Activated B cell treated with CpG ODN at 0.5 μM for 24 hours (primary cell): ENCODE measurements around the gene GAL. TPM values are rescaled to one million over a fixed set of nuclear protein-coding genes. Genes with fewer than 3 reads are reported as not detected.

Experiments
- ATAC-seq: fragments of 200-7000 bp; cut with Tn5 transposase; one replicate; pipeline ENCODE4 v1.10.0; 2021; ENCODE audit warnings: low read depth, mild to moderate bottlenecking, moderate library complexity
- CTCF ChIA-PET: fragments of 350-600 bp; sonication (Branson Sonifier 250); formaldehyde crosslinking; loops from one replicate; lab custom pipeline; 2021; ENCODE audit warnings: antibody characterized with exemption; lab: Charles Lee
- POLR2A ChIA-PET: fragments of 350-600 bp; sonication (Branson Sonifier 250); formaldehyde crosslinking; loops from one replicate; lab custom pipeline; 2021; ENCODE audit warnings: antibody characterized with exemption; lab: Charles Lee
- DNase-seq: peaks from one replicate; pipeline ENCODE4 v3.0.0; 2022
- H3K27ac Mint-ChIP-seq: one replicate; pipeline ENCODE4 v1.8.0; 2020; ENCODE audit warnings: mixed read lengths
- H3K27me3 Mint-ChIP-seq: one replicate; pipeline ENCODE4 v1.8.0; 2021; ENCODE audit warnings: mixed read lengths
- H3K36me3 Mint-ChIP-seq: one replicate; pipeline ENCODE4 v1.8.0; 2021; ENCODE audit warnings: low read depth, mixed read lengths
- H3K4me1 Mint-ChIP-seq: one replicate; pipeline ENCODE4 v1.8.0; 2021; ENCODE audit warnings: mixed read lengths
- H3K4me3 Mint-ChIP-seq: one replicate; pipeline ENCODE4 v1.8.0; 2020; ENCODE audit warnings: mild to moderate bottlenecking, mixed read lengths
- H3K9me3 Mint-ChIP-seq: one replicate; pipeline ENCODE4 v1.8.0; 2020; ENCODE audit warnings: mixed read lengths
- CTCF ChIP-seq: fragments of 200-600 bp; IDR thresholded peaks from one replicate; pipeline ENCODE4 v1.8.0; 2022; ENCODE audit warnings: antibody characterized with exemption, mild to moderate bottlenecking
- intact Hi-C: fragments of 100-400 bp; cut with micrococcal nuclease; formaldehyde crosslinking; loops from one replicate; pipeline ENCODE4 v1.15.1; 2024
- total RNA-seq: library from RNA; stranded (reverse); gene quantifications from 2 replicates; pipeline ENCODE4 v1.2.3, GENCODE V29; 2022

Gene GAL
- total RNA-seq, 1 donor from 2014 or later: not detected

GRCh38 chr11:68689737-68690625 is 5.6 kb downstream of the GAL start:
- H3K4me1 Mint-ChIP-seq: no peaks in the 10 kb centered on the region
- H3K27me3 Mint-ChIP-seq: peaks cover 51% of the 10 kb centered on the region
- DNase-seq: no peak
- no peak for ATAC-seq
- H3K9me3 Mint-ChIP-seq: no peaks in the 10 kb centered on the region
- CTCF ChIA-PET: no interaction called here
- TF ChIP-seq CTCF: no peak
- POLR2A ChIA-PET: no interaction called here
- intact Hi-C loops: no loop called here
- no peaks in the 10 kb centered on the region for H3K36me3 Mint-ChIP-seq
- no peak overlapping the region for H3K4me3 Mint-ChIP-seq
- no peak overlapping the region for H3K27ac Mint-ChIP-seq

- ChIA-PET POLR2A (no interaction called here), CTCF (no interaction called here)
- no peaks in the 10 kb centered on the region for H3K9me3 Mint-ChIP-seq
- no peak overlapping the region for H3K4me3 Mint-ChIP-seq
- no peak for TF ChIP-seq CTCF
- DNase-seq: no peak
- H3K27ac Mint-ChIP-seq: no peak overlapping the region
- peaks cover 46% of the 10 kb centered on the region for H3K27me3 Mint-ChIP-seq
- ATAC-seq: no peak
- H3K36me3 Mint-ChIP-seq: no peaks in the 10 kb centered on the region
- intact Hi-C loops: no loop called here
- H3K4me1 Mint-ChIP-seq: no peaks in the 10 kb centered on the region
These were observed 6.5 kb downstream of the GAL start for GRCh38 chr11:68690671-68691401.

GRCh38 chr11:68691402-68691784 is 7.0 kb downstream of the GAL start:
- Mint-ChIP-seq H3K9me3 (no peaks in the 10 kb centered on the region), H3K27ac (no peak overlapping the region), H3K36me3 (no peaks in the 10 kb centered on the region), H3K4me1 (no peaks in the 10 kb centered on the region), H3K4me3 (no peak overlapping the region), H3K27me3 (peaks cover 46% of the 10 kb centered on the region)
- ChIA-PET POLR2A (no interaction called here), CTCF (no interaction called here)
- intact Hi-C loops: no loop called here
- DNase-seq (no peak), ATAC-seq (no peak)
- TF ChIP-seq CTCF: no peak

GRCh38 chr11:68692115-68692514 is 7.8 kb downstream of the GAL start:
- Mint-ChIP-seq H3K36me3 (no peaks in the 10 kb centered on the region), H3K27ac (no peak overlapping the region), H3K9me3 (peaks cover 2% of the 10 kb centered on the region), H3K4me1 (no peaks in the 10 kb centered on the region), H3K27me3 (peaks cover 43% of the 10 kb centered on the region), H3K4me3 (no peak overlapping the region)
- DNase-seq: no peak
- intact Hi-C loops: no loop called here
- TF ChIP-seq CTCF: no peak
- POLR2A ChIA-PET: no interaction called here
- CTCF ChIA-PET: no interaction called here
- no peak for ATAC-seq

- no peak overlapping the region for H3K27ac Mint-ChIP-seq
- H3K4me1 Mint-ChIP-seq: no peaks in the 10 kb centered on the region
- intact Hi-C loops: no loop called here
- no peak for TF ChIP-seq CTCF
- DNase-seq (no peak), ATAC-seq (no peak)
- ChIA-PET CTCF (no interaction called here), POLR2A (no interaction called here)
- peaks cover 5% of the 10 kb centered on the region for H3K9me3 Mint-ChIP-seq
- no peaks in the 10 kb centered on the region for H3K36me3 Mint-ChIP-seq
- H3K27me3 Mint-ChIP-seq: peaks cover 40% of the 10 kb centered on the region
- H3K4me3 Mint-ChIP-seq: no peak overlapping the region
These were observed 8.6 kb downstream of the GAL start for GRCh38 chr11:68692871-68693483.
